GM12873 (cell line): ENCODE data around the gene ZNF614.

Source experiments
- CTCF ChIP-seq: IDR thresholded peaks from 2 replicates; pipeline ENCODE4 v1.5.1; 2012; ENCODE audit warnings: low read depth, mild to moderate bottlenecking, moderate library complexity, low read length, control low read depth; ENCODE audit not compliant: insufficient read depth; ENCODE audit errors: missing control alignments

The ZNF614 gene

GRCh38 chr19:52028027-52028779 is at the start of gene ZNF614:
ZNF614 (minus strand) TSS chr19:52028379; CDS start chr19:52025745, 2,634 bp downstream.
- no peak for TF ChIP-seq CTCF

- no peak for TF ChIP-seq CTCF
Measured at GRCh38 chr19:52070496-52070895, 42.3 kb upstream of the ZNF614 start.

- TF ChIP-seq CTCF, result no peak
Measured at GRCh38 chr19:52069653-52070052, 41.5 kb upstream of the ZNF614 start.

- no peak for TF ChIP-seq CTCF
Measured at GRCh38 chr19:52066258-52066863, 38.2 kb upstream of the ZNF614 start.

- no peak for TF ChIP-seq CTCF
Measured at GRCh38 chr19:52065399-52065798, 37.2 kb upstream of the ZNF614 start.

- no peak for TF ChIP-seq CTCF
Measured at GRCh38 chr19:52048555-52049501, 20.6 kb upstream of the ZNF614 start, which contains the start of gene ZNF432. ZNF432 (minus strand) TSS chr19:52048838; CDS start chr19:52046868, 1,970 bp downstream.
